ENCODE results near the gene SPOCK2. TPM values are rescaled to one million over a fixed set of nuclear protein-coding genes. Genes with fewer than 3 reads are reported as not detected.

SPOCK2 gene
- total RNA-seq, 1 experiment from 2014 or later = 0.33 TPM

GRCh38 chr10:72014197-72014596 is 74.2 kb downstream of the SPOCK2 start:
- Histone ChIP-seq H3K79me2 (ENCODE audit: low read length) (no peaks in the 10 kb centered on the region), H3K4me1 (ENCODE audit: insufficient read depth, low read length) (no peaks in the 10 kb centered on the region), H3K27me3 (ENCODE audit: low read length) (no peaks in the 10 kb centered on the region), H2AFZ (ENCODE audit: low read length) (no peak overlapping the region), H3K27ac (ENCODE audit: low read length) (no peak overlapping the region), H3F3A (ENCODE audit: low read length, unreplicated experiment) (no peaks in the 10 kb centered on the region), H4K20me1 (ENCODE audit: low read length) (no peaks in the 10 kb centered on the region), H3K4me2 (ENCODE audit: low read length) (no peak overlapping the region), H3K36me3 (ENCODE audit: low read depth, low read length) (no peaks in the 10 kb centered on the region), H3K4me3 (ENCODE audit: low read length) (no peak overlapping the region), H3K9me2 (replicated peaks; ENCODE audit: low read length) (no peaks in the 10 kb centered on the region), H3K9ac (ENCODE audit: low read length) (no peak overlapping the region), H3K9me3 (ENCODE audit: low read length) (no peaks in the 10 kb centered on the region)
- TF ChIP-seq EZH2 (IDR thresholded peaks at IDR 0.05; ENCODE audit: low read length, unreplicated experiment) (no peak), EZH2phosphoT487 (IDR thresholded peaks at IDR 0.05; ENCODE audit: borderline replicate concordance, low read length) (no peak), CTCF (conservative IDR thresholded peaks at IDR 0.05; ENCODE audit: low read depth, low read length) (no peak)
- DNase-seq = no peak
- intact Hi-C loops (cut with micrococcal nuclease) = no loop called here
- POLR2A ChIA-PET (ENCODE audit: unreplicated experiment) = interaction anchor here (0.6 kb wide), 1 partner anchor 87 kb away, joined by 4 read pairs; no protein-coding TSS in a partner anchor
- BruUV-seq (replicated peaks) = no TSS peak
- CTCF ChIA-PET = no interaction called here
- no peak for ATAC-seq

GRCh38 chr10:72013202-72013945 is 75.0 kb downstream of the SPOCK2 start:
- H3K4me3 ChIP-seq (ENCODE audit: low read length) = no peak overlapping the region
- H3K4me2 ChIP-seq (ENCODE audit: low read length) = no peak overlapping the region
- POLR2A ChIA-PET (ENCODE audit: unreplicated experiment) = interaction anchor here (0.6 kb wide), 1 partner anchor 86 kb away, joined by 4 read pairs; no protein-coding TSS in a partner anchor
- H3K27me3 ChIP-seq (ENCODE audit: low read length) = no peaks in the 10 kb centered on the region
- no peaks in the 10 kb centered on the region for H3K79me2 ChIP-seq (ENCODE audit: low read length)
- no peak overlapping the region for H3K9ac ChIP-seq (ENCODE audit: low read length)
- H3F3A ChIP-seq (ENCODE audit: low read length, unreplicated experiment) = no peaks in the 10 kb centered on the region
- no TSS peak for BruUV-seq (replicated peaks)
- DNase-seq = no peak
- no peak overlapping the region for H2AFZ ChIP-seq (ENCODE audit: low read length)
- no peaks in the 10 kb centered on the region for H3K4me1 ChIP-seq (ENCODE audit: insufficient read depth, low read length)
- H4K20me1 ChIP-seq (ENCODE audit: low read length) = no peaks in the 10 kb centered on the region
- H3K27ac ChIP-seq (ENCODE audit: low read length) = no peak overlapping the region
- no peak for ATAC-seq
- intact Hi-C loops (cut with micrococcal nuclease) = no loop called here
- CTCF ChIA-PET = no interaction called here
- no peaks in the 10 kb centered on the region for H3K36me3 ChIP-seq (ENCODE audit: low read depth, low read length)
- no peaks in the 10 kb centered on the region for H3K9me2 ChIP-seq (replicated peaks; ENCODE audit: low read length)
- TF ChIP-seq CTCF (conservative IDR thresholded peaks at IDR 0.05; ENCODE audit: low read depth, low read length) = no peak
- no peaks in the 10 kb centered on the region for H3K9me3 ChIP-seq (ENCODE audit: low read length)

GRCh38 chr10:72012796-72013195 is 75.6 kb downstream of the SPOCK2 start:
- BruUV-seq (replicated peaks) = no TSS peak
- DNase-seq (no peak), ATAC-seq (no peak)
- no peaks in the 10 kb centered on the region for H4K20me1 ChIP-seq (ENCODE audit: low read length)
- H3K27me3 ChIP-seq (ENCODE audit: low read length) = no peaks in the 10 kb centered on the region
- H3K4me3 ChIP-seq (ENCODE audit: low read length) = no peak overlapping the region
- ChIA-PET POLR2A (ENCODE audit: unreplicated experiment) (no interaction called here), CTCF (no interaction called here)
- no peaks in the 10 kb centered on the region for H3K9me3 ChIP-seq (ENCODE audit: low read length)
- no peak overlapping the region for H3K27ac ChIP-seq (ENCODE audit: low read length)
- H3K4me1 ChIP-seq (ENCODE audit: insufficient read depth, low read length) = no peaks in the 10 kb centered on the region
- TF ChIP-seq EZH2 (IDR thresholded peaks at IDR 0.05; ENCODE audit: low read length, unreplicated experiment) = no peak
- TF ChIP-seq EZH2phosphoT487 (IDR thresholded peaks at IDR 0.05; ENCODE audit: borderline replicate concordance, low read length) = no peak
- no peak for TF ChIP-seq CTCF (conservative IDR thresholded peaks at IDR 0.05; ENCODE audit: low read depth, low read length)
- no peaks in the 10 kb centered on the region for H3F3A ChIP-seq (ENCODE audit: low read length, unreplicated experiment)
- intact Hi-C loops (cut with micrococcal nuclease) = no loop called here
- no peaks in the 10 kb centered on the region for H3K9me2 ChIP-seq (replicated peaks; ENCODE audit: low read length)
- no peak overlapping the region for H2AFZ ChIP-seq (ENCODE audit: low read length)
- H3K79me2 ChIP-seq (ENCODE audit: low read length) = no peaks in the 10 kb centered on the region
- H3K36me3 ChIP-seq (ENCODE audit: low read depth, low read length) = no peaks in the 10 kb centered on the region
- no peak overlapping the region for H3K4me2 ChIP-seq (ENCODE audit: low read length)
- H3K9ac ChIP-seq (ENCODE audit: low read length) = no peak overlapping the region
